Measurements from ENCODE around the gene IPO13.

DNA sequence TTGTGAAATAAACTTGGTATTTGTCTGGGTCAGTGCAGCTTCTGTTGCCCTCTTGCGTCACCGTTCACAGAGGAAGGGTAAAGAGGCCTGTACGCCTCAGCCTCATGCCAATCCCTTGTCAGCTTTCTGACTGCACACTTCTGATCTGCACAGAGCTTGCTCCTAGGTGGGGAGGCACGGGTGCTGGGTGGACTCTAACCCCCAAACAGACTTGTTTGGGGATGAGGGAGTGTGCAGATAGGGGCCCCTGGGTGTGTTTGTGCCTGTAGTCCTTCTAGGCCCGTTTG, 31.5 kb downstream of the IPO13 start:
- TF ChIP-seq, protein P1, sequence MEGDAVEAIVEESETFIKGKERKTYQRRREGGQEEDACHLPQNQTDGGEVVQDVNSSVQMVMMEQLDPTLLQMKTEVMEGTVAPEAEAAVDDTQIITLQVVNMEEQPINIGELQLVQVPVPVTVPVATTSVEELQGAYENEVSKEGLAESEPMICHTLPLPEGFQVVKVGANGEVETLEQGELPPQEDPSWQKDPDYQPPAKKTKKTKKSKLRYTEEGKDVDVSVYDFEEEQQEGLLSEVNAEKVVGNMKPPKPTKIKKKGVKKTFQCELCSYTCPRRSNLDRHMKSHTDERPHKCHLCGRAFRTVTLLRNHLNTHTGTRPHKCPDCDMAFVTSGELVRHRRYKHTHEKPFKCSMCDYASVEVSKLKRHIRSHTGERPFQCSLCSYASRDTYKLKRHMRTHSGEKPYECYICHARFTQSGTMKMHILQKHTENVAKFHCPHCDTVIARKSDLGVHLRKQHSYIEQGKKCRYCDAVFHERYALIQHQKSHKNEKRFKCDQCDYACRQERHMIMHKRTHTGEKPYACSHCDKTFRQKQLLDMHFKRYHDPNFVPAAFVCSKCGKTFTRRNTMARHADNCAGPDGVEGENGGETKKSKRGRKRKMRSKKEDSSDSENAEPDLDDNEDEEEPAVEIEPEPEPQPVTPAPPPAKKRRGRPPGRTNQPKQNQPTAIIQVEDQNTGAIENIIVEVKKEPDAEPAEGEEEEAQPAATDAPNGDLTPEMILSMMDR (IDR thresholded peaks at IDR 0.05), result no peak
- TF ChIP-seq POLR2A (IDR thresholded peaks at IDR 0.05), result no peak
